HG02943 (cell line): ENCODE measurements around the gene KY.
"Not testable (repeated sequence)": the region's sequence is repeated elsewhere in the genome, so short reads cannot be mapped to it uniquely, and the experiment has no call there.

Experiments used
- ATAC-seq: cut with Tn5 transposase; IDR thresholded peaks from one replicate; pipeline ENCODE4 v1.9.1; 2021; ENCODE audit warnings: mild to moderate bottlenecking, low read depth, moderate library complexity; ENCODE audit not compliant: unreplicated experiment

Gene KY

DNA sequence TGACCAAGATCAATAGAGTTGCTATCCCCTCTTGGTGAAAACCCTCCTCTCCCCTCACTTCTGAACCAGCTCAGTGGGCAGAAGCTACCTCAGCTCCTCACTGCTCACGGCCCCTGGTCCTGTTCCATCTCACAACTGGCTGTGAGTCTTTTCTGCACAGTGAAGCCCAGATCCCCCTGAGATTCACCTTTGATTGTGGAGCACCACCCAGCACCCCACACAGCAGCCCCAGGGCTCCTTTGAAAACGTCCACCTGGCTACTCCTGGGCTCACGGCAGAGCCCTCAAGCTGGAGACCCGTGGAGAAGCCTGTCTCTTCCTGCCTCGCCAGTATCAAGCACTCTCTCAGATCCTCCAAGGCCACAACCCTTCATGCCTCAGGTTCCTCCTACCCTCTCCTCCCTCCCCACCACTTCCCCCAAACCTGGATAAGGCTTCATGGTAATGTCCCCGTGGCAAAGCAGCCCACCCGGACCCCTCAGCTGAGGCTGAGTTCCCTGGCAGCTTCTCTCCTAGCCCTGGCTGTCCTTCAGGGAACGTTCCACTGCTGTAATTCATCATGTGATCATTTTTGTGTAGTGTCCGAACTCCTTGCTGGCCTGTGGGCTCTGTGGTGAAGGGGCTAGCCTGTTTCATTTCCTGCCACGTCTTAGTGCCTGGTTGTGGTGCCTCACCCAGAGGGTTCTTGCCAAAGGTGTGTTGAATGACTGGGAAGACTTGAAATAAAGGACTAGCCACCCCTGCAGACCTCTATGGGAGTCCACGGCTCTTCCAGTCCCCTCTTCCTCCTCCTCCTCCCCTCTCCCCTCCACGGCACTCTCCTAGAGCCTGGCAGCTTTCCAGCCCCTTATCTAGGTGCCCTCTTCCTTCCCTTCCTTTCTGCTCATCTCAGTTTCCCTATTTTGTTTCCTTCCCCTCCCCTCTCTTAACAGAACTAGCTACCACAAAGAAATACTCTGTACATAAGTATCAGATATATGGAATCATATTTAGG, 44.5 kb downstream of the KY start:
- ATAC-seq: no peak

DNA sequence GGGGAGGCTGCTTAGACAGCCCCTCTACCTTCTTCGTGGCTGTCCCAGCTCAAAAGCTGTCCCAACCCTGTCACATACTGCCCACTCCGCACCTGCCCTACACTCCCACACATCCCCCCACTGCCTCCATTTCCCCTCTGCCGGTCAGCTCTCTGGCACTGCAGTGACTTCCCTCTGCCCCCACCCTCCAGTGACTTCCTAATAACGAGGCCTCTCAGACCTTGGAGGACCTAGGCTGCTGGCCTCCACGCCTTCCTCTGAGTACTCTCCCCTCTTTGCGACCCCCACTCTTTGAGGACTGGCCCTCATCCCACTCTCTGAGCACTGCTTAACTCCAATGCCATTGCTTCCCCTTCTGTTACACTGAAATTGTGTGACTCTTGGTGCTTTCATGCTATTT, 45.3 kb downstream of the KY start:
- no peak for ATAC-seq

DNA sequence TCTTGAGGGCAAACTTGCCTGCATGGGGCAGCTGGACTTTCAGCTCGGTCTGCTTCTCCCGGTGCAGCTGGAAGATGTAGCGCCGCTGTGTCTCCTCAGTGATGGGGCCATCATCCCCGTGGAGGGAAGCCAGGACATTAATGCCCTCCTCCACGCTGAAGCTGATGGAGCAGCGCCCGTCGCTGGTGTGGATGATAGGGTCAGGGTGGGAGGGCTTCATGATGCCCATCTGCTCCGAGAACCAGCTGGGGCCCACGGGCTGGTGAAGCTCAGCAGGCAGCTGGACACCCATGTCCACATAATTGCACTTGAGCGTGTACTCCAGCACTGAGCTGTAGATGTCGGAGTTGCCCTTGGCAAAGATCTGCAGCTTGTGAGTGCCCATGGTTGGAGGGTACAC, 46.9 kb downstream of the KY start:
- no peak for ATAC-seq

DNA sequence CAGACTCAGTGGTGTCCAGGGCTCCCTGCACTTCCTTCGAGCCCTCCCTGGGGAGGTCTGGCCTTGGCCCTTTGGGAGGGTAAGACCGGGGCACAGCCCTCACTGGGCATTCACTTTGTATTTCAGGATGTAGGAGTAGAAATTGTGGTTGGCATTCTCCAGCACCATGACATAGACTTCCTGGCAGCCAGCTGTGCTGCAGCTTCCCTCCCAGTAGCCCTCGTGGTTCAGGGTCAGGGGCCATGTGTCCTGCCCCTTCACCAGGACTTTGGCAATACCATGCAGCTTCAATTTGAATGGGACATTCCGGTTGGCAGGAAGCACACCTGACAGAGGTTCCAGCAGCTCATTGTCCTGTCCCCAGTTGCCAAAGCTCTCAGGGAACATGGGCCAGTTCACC, 47.3 kb downstream of the KY start:
- no peak for ATAC-seq

DNA sequence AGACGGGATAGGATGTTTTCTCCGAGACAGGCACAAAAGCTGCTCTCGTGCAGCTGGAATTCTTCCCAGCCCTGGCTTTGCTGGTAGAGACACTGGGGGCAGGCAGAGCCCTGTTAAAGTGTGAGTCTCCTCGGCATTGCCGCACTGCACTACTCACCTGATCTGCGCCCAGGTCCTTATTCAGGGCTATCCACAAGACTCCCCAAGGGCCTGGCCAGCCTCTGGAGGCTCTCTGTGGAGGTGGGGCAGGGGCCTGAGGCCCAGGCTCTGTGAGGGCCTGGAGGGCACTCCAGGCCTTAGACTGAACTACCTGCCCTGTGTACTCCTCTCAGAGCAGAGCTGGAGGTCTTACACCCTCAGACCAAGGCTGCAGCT, 48.4 kb downstream of the KY start:
- ATAC-seq: no peak

DNA sequence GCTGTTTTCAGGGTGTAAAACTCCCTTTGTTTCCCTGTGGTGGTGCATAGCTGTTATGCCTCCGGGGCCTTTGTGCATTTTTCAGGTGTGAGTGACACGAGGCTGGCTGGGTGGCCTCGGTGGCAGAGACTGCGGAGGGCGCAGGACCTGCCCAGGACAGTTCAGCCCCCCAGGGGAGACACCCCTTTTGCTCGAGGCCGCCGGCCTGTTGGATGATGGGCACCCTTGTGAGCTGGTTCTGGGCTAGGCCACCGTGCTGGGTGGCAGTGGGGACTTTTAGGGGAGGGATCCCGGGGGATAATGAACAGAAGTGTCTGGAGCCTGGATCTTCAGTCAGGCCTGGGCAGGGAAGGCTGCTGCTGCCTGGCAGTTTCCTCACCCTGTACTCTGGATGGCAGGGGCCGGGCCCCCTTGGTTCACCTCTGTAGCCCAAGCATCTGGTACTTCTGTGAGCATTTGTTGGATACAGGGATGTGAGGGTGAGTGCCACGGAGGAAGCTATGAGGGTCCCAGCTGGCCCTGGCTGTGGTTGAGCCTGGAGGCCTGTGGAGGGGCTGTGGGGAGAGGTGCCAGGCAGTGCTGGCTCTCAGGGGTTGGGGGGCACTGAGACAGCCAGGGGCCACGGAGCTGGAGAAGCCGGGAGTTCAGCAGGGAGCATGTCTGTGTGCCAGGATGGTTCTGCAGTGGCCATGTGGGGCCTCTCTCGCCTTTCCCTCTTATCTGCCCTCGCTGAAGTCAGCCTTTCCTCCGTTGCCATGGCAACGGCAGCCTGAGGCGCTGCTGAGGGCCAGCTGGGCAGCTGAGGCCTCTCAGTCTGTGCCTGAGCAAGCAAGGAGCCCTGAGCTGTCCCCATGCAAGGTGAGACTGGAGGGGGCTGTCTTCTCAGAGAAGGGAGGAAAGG, 49.0 kb downstream of the KY start:
- ATAC-seq: no peak

DNA sequence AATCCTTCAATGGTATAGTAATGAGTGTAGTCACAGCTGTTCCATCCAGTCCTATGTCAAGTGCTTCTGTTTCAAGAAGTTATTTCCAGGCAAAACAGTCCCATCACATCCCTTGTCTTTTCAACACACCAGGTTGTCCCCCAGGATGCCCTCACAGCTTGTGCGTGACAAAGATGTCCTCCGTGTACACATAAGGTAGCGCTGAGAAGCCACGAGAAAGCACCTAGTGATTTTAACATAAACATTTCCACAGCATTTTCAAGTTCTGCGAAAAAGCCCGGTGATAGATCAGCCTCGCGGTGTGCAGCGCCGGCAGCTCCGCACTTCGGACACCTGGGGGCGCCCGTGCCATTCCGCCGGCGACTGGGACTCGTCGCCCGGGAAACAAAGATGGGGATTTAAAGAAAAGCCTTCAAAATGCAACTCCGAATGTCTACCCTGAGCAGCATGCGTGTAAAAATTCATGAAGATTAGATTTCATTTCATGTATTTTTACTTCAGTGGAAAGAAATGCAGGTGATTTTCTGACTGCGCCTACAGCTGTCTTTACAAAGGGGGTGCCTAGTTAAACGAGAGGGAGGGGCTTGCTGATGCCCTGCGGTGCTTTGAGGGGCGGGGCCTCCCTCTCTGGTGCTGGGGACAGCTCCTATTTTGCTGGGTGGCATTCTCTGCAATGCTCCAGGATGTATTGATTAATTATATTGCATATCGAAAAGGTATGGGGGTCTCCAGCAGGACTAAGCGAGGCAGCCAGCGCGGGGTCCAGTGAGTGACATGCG, 49.9 kb downstream of the KY start:
- ATAC-seq: no peak

DNA sequence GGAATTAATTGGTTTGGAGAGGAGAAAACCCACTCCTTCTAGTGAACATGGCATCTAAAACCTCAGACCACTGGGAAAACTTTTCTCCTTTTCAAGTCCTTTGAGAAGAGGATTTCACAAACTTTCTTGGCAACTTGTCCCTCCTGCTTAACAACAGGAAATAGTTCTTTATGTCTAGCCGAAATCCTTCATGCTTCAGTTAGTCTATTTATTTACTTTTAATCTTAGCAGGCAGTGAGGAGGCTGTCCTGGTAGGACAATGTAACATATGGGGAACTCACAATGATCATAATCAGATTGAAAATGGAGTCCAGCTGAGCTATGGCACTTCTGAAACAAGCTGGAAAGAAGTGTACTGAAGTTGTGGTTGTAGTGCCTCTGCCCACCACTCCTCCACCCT, 50.6 kb downstream of the KY start:
- ATAC-seq: no peak

DNA sequence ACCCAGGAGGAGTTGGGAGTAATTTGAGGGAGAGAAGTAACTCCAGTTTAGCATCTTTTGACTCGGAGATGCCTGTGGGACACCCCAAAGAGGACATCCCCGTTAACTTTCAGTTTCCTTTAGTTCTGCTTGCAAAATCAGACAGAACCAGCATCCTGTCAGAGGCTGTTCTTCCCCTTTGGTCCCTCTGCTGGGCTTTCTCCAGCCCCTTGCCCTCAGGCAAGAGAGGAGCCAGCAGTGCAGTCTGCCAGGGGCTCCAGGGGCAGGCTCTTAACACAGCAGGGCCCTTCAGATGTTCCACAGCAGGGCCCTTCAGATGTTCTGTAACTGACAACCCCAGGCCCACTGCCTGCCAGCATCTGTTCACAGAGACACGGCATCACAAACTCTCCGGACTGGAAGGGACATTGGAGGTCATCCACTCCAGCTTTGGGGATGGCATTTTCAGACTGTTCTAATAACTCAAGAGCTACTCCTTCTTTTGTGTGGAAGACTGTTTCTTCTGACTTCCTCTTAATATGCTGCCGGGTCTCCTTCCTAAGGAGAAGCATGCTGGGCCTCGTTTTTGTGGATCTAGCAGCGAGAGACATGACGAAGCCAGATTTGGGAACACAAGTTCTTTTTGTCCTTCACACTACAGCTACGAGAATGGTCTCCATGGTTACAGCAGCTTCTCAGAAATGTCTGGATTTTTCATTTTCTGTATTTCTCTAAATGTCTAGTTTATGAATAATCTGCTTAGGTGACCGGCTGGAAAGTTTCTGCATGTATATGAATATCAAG, 51.9 kb downstream of the KY start:
- ATAC-seq: no peak

DNA sequence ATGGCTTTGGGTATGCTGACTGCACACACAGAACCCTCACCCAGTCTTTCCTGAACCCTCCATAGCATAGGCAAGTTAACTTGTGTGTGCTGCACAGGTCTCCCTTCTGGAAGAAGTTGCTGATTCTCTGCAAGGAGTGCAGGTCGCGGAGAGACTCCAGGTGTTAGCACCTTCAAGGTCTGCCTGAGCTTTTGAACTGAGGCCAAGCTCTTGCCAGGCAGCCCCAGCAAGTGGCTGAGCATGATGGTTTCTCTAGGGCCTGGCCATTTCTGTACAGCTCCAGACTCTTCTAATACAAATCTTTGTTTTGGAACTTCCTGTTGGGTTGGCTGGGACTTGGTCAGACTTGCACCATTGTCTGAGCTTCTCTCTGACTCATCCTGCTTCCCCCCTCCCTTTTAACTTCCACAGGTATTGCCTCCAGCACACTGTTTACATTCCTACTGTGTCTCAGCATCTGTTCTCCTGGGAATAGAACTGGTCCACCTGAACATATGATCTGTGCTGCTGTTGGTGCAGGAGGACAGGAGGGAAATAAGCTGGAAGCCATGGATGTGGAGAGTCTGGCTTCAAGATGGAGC, 53.3 kb downstream of the KY start:
- ATAC-seq: no peak

DNA sequence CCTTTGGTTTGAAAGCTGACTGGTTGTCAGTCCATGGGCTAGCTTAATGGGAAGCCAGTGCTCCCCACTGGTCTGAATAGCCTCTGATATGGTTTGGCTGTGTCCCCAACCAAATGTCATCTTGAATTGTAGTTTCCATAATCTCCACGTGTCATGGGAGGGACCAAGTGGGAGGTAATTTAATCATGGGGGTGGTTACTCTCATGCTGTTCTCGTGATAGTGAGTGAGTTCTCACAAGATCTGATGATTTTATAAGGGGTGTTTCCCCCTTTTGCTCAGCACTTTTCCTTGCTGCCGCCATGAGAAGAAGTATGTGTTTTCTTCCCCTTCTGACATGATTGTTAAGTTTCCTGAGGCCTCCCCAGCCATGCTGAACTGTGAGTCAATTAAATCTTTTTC, 55.8 kb downstream of the KY start:
- not testable (repeated sequence) for ATAC-seq

DNA sequence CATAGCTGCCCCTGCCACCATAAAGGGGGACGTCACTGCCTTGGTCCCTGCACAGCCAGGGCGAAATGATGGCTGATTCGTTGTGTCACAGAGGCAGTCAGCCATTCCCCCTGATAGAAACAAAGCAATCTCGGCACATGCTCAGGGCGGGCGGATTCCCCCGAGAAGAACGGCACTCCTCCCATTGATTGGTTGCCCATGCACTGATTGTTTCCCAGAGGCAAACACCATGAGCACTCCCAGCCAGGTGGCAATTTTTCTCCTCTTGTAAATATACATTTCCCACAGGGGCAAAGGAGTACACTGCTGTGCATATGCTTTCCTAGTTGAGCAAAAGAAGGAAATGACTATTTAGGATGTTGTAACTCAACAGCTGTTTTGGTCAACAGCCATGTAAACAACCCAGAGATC, 56.5 kb downstream of the KY start:
- ATAC-seq: no peak

DNA sequence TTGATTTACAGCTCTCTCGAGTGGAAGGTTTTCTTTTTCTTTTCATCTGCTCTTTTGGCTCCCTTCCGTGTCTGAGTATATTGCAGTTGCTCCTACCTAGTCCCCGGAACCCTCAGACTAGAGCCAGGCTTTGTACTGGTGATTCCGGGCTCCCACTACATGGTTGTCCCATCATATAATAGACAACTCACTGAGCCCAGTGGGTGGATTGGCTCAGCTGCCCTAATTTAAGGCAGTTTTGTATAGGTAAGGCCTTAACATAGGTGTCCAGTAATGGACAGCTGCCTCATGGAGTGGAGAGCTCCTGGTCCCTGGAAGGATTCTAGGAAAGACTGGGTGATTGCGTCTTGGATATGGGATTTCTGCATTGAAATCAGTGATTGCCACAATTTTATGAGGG, 58.0 kb downstream of the KY start:
- ATAC-seq: no peak

DNA sequence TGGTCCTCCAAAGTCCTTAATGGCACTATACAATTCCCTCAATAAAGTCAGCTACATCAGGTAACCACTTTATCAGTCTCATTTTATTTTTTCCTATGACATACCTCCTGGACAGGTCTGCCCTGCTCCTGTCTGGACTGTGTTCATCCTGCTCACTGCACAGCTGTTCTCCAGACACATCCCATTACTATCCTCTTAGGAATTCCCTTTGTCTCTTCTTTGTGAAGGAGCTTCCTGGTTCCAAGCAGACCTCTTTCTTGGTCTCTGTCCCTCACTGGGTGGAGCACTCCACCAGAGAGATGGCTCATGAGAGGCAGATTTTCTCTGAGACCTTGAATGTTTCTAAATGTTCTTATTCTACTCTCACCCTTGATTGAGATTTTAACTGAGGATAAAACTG, 60.1 kb downstream of the KY start:
- ATAC-seq: no peak

DNA sequence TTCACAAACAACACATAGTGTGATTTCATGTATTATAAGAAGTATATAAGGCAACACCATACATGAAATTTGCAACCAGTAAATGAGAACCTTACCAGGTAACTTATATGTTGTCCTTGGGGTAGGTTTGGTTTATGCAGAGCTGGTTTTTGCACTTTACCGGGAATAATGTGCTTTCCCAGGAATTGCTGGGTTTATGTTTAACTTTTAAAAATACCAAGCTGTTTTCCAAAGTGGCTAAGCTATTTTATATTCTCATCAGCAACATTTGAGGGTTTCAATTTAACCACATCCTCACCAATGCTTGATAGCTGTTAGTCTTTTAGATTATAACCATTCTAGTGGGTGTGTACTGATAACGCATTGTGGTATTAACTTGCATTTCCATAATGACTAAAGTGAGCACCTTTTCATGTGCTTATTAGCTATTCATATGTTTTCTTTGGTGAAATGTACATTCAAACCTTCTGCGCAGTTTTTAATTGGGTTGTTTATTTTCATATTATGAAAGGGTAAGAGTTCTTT, 71.6 kb downstream of the KY start:
- no peak for ATAC-seq

DNA sequence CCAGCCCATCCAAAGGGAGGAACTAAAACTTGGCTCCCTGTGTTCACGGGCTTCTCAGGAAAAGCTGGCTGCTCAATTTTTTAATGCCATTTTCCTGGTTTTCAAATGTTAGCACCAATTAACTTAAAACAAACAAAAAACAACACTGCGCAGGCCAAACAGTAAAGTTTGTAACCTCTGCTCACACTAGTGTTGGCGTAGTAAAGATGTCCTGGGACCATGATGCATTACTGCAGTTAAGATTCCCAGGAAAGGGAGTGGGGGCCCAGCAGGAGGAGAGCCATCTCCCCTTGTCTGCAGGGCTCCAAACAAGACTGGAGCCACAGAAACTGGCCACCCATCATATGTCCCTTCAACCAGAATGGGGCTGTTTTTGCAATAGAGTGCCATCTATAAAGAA, 74.0 kb downstream of the KY start:
- no peak for ATAC-seq

DNA sequence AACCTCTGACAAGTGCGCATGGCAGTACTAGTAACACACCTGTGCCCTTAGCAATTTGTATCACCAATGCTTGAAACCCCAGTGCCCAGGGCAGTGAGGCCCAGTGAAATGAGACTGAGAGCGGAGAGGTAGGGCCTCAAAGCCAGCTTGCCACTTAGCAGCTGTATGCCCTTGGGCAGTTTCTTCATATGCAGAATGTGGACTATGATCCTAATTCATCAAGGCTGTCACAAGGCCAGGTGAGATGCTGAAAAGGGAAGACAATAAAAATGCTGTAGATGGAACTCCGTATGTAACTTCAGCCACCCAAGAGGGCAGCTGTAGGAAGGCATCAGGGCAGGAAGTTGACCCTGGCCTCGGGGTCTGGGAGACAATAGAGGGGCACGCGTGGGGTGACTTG, 74.4 kb downstream of the KY start:
- no peak for ATAC-seq

DNA sequence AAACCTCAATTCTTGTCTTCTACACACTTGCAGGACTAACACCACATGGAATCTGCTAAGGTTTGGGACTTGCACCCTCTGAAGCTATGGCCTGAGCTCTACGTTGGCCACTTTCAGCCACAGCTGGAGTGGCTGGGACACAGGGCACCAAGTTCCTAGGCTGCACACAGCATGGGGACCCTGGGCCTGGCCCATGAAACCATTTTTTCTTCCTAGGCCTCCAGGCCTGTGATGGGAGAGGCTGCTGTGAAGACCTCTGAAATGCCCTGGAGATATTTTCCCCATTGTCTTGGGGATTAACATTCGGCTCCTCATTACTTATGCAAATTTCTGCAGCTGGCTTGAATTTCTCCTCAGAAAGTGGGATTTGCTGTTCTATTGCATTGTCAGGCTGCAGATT, 80.9 kb downstream of the KY start:
- ATAC-seq: not testable (repeated sequence)

DNA sequence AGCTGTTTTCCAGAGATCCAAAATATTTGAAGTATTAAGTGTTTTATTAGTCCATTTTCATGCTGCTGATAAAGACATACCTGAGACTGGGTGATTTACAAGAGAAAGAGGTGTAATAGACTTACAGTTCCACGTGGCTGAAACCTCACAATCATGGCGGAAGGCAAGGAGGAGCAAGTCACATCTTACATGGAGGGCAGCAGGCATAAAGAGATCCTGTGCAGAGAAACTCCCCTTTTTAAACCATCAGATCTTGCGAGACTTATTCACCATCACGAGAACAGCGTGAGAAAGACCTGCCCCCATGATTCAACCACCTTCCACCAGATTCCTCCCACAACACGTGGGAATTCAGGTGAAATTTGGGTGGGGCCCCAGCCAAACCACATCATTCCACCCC, 82.0 kb downstream of the KY start:
- no peak for ATAC-seq
